Measurements from ENCODE around the gene HOXC12. TPM values are rescaled to one million over a fixed set of nuclear protein-coding genes. Genes with fewer than 3 reads are reported as not detected.

Gene HOXC12
- total RNA-seq = not detected

GRCh38 chr12:53954694-53955035 lies at the start of gene HOXC12:
HOXC12 (plus strand) TSS chr12:53954903; CDS start chr12:53954930, 27 bp downstream.

GRCh38 chr12:53938326-53939140 lies 16.2 kb upstream of the HOXC12 start, which contains the start of gene HOXC13:
HOXC13 (plus strand) TSS chr12:53938831; CDS start chr12:53938907, 76 bp downstream.

GRCh38 chr12:53972722-53973235 lies 18.1 kb downstream of the HOXC12 start, which contains the start of gene HOXC11:
HOXC11 (plus strand) TSS chr12:53973126; CDS start chr12:53973242, 116 bp downstream.

GRCh38 chr12:53974084-53975063 lies 19.7 kb downstream of the HOXC12 start, which contains the start of gene HOTAIR:
HOTAIR (minus strand) TSS chr12:53974954.

GRCh38 chr12:53984901-53985691 lies 30.4 kb downstream of the HOXC12 start, which contains the start of gene HOXC10:
HOXC10 (plus strand) TSS chr12:53985146; CDS start chr12:53985260, 114 bp downstream.

GRCh38 chr12:54000116-54001114 lies 45.7 kb downstream of the HOXC12 start, which contains the start of gene HOXC9:
HOXC9 (plus strand) TSS chr12:54000161; CDS start chr12:54000189, 28 bp downstream.

Small RNA genes lying within 50 kb of the gene (small RNA-seq; reads per million reads assigned to genes)
- gene AC012531.3 (0 reads per million in 2 donors), gene AC012531.4 (0 to 0.21 reads per million in 2 donors), gene MIR196A2 (0.26 to 4.5 reads per million in 2 donors), gene RF01905 (0 reads per million in 2 donors), gene RF01906 (0 reads per million in 2 donors)

Other genes with a start within 250 kb of the HOXC12 start
- 10 to 100 TPM; 29.3 to 49.6 TPM for gene CALCOCO1, start 227.5 kb upstream of the HOXC12 start, total RNA-seq
- not detected for gene CISTR, start 202.9 kb upstream of the HOXC12 start, total RNA-seq
- gene HOXC13, start 16.1 kb upstream of the HOXC12 start, total RNA-seq = not detected
- under 1 TPM in 1 of 2 donors, not detected in 1; 0.33 TPM for gene HOXC11, start 18.2 kb downstream of the HOXC12 start, total RNA-seq
- not detected for gene HOTAIR, start 20.1 kb downstream of the HOXC12 start, total RNA-seq
- 1 to 10 TPM in 1 of 2 donors, not detected in 1; 5.7 TPM for gene HOXC10, start 30.2 kb downstream of the HOXC12 start, total RNA-seq
- gene HOXC9, start 45.3 kb downstream of the HOXC12 start, total RNA-seq = 1 to 10 TPM in 1 of 2 donors, not detected in 1; 5.7 TPM
- 1 to 10 TPM in 1 of 2 donors, not detected in 1; 1.3 TPM for gene HOXC8, start 54.1 kb downstream of the HOXC12 start, total RNA-seq
- gene HOXC6, start 73.5 kb downstream of the HOXC12 start, total RNA-seq = 1 to 10 TPM in 1 of 2 donors, not detected in 1; 3.7 TPM
- 1 to 10 TPM in 1 of 2 donors, not detected in 1; 1.7 TPM for gene HOXC5, start 78.1 kb downstream of the HOXC12 start, total RNA-seq
- 1 to 10 TPM in 1 of 2 donors, not detected in 1; 3.3 TPM for gene HOXC4, start 98.9 kb downstream of the HOXC12 start, total RNA-seq
- gene SMUG1, start 234.1 kb downstream of the HOXC12 start, total RNA-seq = 10 to 100 TPM; 28.6 to 37.6 TPM